ENCODE measurements around the gene SCO2. TPM values are rescaled to one million over a fixed set of nuclear protein-coding genes. Genes with fewer than 3 reads are reported as not detected.

Gene SCO2
- total RNA-seq, 1 experiment from 2014 or later = 7.0 TPM

DNA sequence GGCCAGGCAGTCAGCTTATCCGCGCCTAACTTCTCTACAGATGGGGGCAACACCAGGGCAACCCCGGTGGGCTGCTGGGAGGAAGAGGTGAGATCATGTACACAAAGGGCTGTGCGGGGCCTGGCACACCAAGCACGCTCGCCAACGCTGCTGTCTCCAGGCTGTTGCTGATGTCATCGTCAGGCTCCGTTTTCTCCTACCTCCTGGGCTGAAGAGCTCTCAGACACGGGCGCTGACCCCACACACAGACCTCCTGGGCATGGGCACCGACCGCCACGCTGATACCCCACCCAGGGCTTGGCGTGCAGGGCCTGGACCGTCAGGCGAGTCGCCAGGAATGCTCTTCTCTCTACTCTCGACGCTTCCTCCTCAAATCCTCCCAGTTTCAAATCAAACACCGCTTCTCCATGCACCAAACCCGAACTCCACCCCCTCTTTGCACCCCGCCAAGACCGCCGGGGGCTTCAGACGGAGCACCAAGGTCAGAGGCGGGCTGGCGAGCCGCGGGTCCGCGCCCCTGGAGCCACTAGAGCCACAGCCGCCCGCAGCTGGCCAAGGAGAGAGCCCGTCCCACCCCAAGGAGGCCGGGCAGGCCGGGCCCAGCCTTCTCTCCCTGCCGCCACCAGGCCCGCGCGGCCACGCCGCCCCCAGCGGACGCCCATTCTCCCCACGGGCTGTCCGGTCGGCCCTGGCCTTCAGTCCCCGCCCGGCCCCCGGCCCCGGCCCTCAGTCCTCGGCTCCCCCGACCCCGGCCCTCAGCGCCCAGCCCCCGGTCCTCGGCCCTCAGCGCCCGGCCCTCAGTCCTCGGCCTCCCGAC, 51.3 kb downstream of the SCO2 start:
- RAD21 ChIA-PET (ENCODE audit: low non-redundant PET in 1 of 2, low total read pairs in 2 of 2, uncharacterized antibody in 2 of 2, unreplicated experiment in 2 of 2) = no interaction called here
- DNase-seq (ENCODE audit: low read depth, low spot score) (no peak), ATAC-seq (peak; percentile 27; the same call in 1 of the 2 replicates)
- intact Hi-C loops (cut with micrococcal nuclease) = no loop called here
- CTCF ChIA-PET = interaction anchor here (1.0 to 1.3 kb wide), 2 partner anchors 22 to 51 kb away, joined by 3 to 4 read pairs; partner anchors contain the start of gene SCO2
- no peaks in the 10 kb centered on the region for H3K36me3 ChIP-seq (ENCODE audit: control insufficient read depth in 1 of 2, insufficient read depth in 2 of 2, low read length in 2 of 2)
- H4K20me1 ChIP-seq (ENCODE audit: insufficient read depth) = peaks cover 6% of the 10 kb centered on the region; the same call in 1 of the 2 replicates
- TSS peak; percentile 43 for BruUV-seq (replicated peaks)
- no peaks in the 10 kb centered on the region for H3K27me3 ChIP-seq (ENCODE audit: insufficient read depth, low read length)
- peak overlapping the region; percentile 96 for H3K4me2 ChIP-seq (ENCODE audit: low read length)
- H3K4me1 ChIP-seq (ENCODE audit: control insufficient read depth in 1 of 2, insufficient read depth in 2 of 2, low read length in 2 of 2) = peaks cover 30 to 55% of the 10 kb centered on the region in 2 experiments
- no peak for TF ChIP-seq SRF (IDR thresholded peaks at IDR 0.05; ENCODE audit: low read depth)
- TF ChIP-seq, protein P1, sequence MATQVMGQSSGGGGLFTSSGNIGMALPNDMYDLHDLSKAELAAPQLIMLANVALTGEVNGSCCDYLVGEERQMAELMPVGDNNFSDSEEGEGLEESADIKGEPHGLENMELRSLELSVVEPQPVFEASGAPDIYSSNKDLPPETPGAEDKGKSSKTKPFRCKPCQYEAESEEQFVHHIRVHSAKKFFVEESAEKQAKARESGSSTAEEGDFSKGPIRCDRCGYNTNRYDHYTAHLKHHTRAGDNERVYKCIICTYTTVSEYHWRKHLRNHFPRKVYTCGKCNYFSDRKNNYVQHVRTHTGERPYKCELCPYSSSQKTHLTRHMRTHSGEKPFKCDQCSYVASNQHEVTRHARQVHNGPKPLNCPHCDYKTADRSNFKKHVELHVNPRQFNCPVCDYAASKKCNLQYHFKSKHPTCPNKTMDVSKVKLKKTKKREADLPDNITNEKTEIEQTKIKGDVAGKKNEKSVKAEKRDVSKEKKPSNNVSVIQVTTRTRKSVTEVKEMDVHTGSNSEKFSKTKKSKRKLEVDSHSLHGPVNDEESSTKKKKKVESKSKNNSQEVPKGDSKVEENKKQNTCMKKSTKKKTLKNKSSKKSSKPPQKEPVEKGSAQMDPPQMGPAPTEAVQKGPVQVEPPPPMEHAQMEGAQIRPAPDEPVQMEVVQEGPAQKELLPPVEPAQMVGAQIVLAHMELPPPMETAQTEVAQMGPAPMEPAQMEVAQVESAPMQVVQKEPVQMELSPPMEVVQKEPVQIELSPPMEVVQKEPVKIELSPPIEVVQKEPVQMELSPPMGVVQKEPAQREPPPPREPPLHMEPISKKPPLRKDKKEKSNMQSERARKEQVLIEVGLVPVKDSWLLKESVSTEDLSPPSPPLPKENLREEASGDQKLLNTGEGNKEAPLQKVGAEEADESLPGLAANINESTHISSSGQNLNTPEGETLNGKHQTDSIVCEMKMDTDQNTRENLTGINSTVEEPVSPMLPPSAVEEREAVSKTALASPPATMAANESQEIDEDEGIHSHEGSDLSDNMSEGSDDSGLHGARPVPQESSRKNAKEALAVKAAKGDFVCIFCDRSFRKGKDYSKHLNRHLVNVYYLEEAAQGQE (IDR thresholded peaks at IDR 0.05; ENCODE audit: low read depth) = no peak
- H3K9me3 ChIP-seq (ENCODE audit: control insufficient read depth in 1 of 2, insufficient read depth in 1 of 2, low read depth in 1 of 2, low read length in 2 of 2) = no peaks in the 10 kb centered on the region
- H3K9me2 ChIP-seq (ENCODE audit: insufficient read depth) = no peaks in the 10 kb centered on the region
- peak overlapping the region; percentile 74 for H3K9ac ChIP-seq (ENCODE audit: low read length)
- peak overlapping the region; percentile 70 to 87 for H3K4me3 ChIP-seq (replicated peaks in 1 of 2; ENCODE audit: low read depth in 1 of 2, low read length in 2 of 2)
- POLR2A ChIA-PET = no interaction called here
- H3K79me2 ChIP-seq (ENCODE audit: insufficient read depth, low read length) = peaks cover 55% of the 10 kb centered on the region
- no peak overlapping the region for H2AFZ ChIP-seq (ENCODE audit: low read depth, low read length, poor library complexity, severe bottlenecking)
- H3K27ac ChIP-seq (ENCODE audit: low read depth, low read length) = peak overlapping the region; percentile 67

Other genes with a start within 250 kb of the SCO2 start
- gene PLXNB2, start 218.0 kb downstream of the SCO2 start, total RNA-seq (2021; ENCODE audit: unreplicated experiment) = 236 TPM
- 11.0 TPM for gene DENND6B, start 198.6 kb downstream of the SCO2 start, total RNA-seq (2021; ENCODE audit: unreplicated experiment)
- gene PPP6R2, start 182.3 kb downstream of the SCO2 start, total RNA-seq (2021; ENCODE audit: unreplicated experiment) = 61.3 TPM
- 91.1 TPM for gene SBF1, start 50.6 kb downstream of the SCO2 start, total RNA-seq (2021; ENCODE audit: unreplicated experiment)
- 12.8 TPM for gene ADM2, start 44.1 kb downstream of the SCO2 start, total RNA-seq (2021; ENCODE audit: unreplicated experiment)
- 0.39 TPM for gene MIOX, start 38.7 kb downstream of the SCO2 start, total RNA-seq (2021; ENCODE audit: unreplicated experiment)
- gene LMF2, start 17.9 kb downstream of the SCO2 start, total RNA-seq (2021; ENCODE audit: unreplicated experiment) = 56.9 TPM
- 99.1 TPM for gene NCAPH2, start 17.4 kb downstream of the SCO2 start, total RNA-seq (2021; ENCODE audit: unreplicated experiment)
- gene TYMP, start 4.4 kb upstream of the SCO2 start, total RNA-seq (2021; ENCODE audit: unreplicated experiment) = 43.2 TPM
- gene KLHDC7B, start 20.3 kb upstream of the SCO2 start, total RNA-seq (2021; ENCODE audit: unreplicated experiment) = 0.69 TPM
- not detected for gene SYCE3, start 37.3 kb upstream of the SCO2 start, total RNA-seq (2021; ENCODE audit: unreplicated experiment)
- gene CPT1B, start 52.8 kb upstream of the SCO2 start, total RNA-seq (2021; ENCODE audit: unreplicated experiment) = 35.1 TPM
- 55.1 TPM for gene CHKB, start 57.3 kb upstream of the SCO2 start, total RNA-seq (2021; ENCODE audit: unreplicated experiment)
- 6.4 TPM for gene MAPK8IP2, start 75.2 kb upstream of the SCO2 start, total RNA-seq (2021; ENCODE audit: unreplicated experiment)
- gene ARSA, start 102.6 kb upstream of the SCO2 start, total RNA-seq (2021; ENCODE audit: unreplicated experiment) = 16.4 TPM
- 16.0 TPM for gene SHANK3, start 147.2 kb upstream of the SCO2 start, total RNA-seq (2021; ENCODE audit: unreplicated experiment)
- gene ACR, start 212.6 kb upstream of the SCO2 start, total RNA-seq (2021; ENCODE audit: unreplicated experiment) = 1.5 TPM

Measured in HCT116 (cell line).